PFSK-1 (cell line): ENCODE data around the gene DCAF11.

ENCODE experiments used
- FOXP2 ChIP-seq: optimal IDR thresholded peaks from 2 replicates; pipeline ENCODE3; 2011; ENCODE audit warnings: borderline replicate concordance, control low read depth, inconsistent platforms; ENCODE audit not compliant: insufficient read depth; ENCODE audit errors: extremely low read length, extremely low read depth
- POLR2AphosphoS5 ChIP-seq: IDR thresholded peaks from 2 replicates; pipeline ENCODE4 v1.6.1; 2012; ENCODE audit warnings: low read depth, mild to moderate bottlenecking, control low read depth, low read length, moderate library complexity
- SIN3A ChIP-seq: IDR thresholded peaks from 2 replicates; pipeline ENCODE4 v1.6.1; 2012; ENCODE audit warnings: mild to moderate bottlenecking, low read length, moderate library complexity, borderline replicate concordance; ENCODE audit not compliant: insufficient read depth
- TAF1 ChIP-seq: IDR thresholded peaks from 2 replicates; pipeline ENCODE4 v1.6.1; 2012; ENCODE audit warnings: low read length, control low read depth, borderline replicate concordance; ENCODE audit not compliant: insufficient read depth
- TF ChIP-seq, protein P1 (sequence below), 2 experiments: IDR thresholded peaks; 2 replicates each; pipeline versions ENCODE4 v1.6.1 to v1.8.0; 2011 to 2012; ENCODE audit warnings: low read depth in 2 of 2, low read length in 2 of 2, control low read depth in 1 of 2, inconsistent platforms in 1 of 2, mild to moderate bottlenecking in 1 of 2, moderate library complexity in 1 of 2; ENCODE audit not compliant: insufficient read depth in 1 of 2

DNA sequence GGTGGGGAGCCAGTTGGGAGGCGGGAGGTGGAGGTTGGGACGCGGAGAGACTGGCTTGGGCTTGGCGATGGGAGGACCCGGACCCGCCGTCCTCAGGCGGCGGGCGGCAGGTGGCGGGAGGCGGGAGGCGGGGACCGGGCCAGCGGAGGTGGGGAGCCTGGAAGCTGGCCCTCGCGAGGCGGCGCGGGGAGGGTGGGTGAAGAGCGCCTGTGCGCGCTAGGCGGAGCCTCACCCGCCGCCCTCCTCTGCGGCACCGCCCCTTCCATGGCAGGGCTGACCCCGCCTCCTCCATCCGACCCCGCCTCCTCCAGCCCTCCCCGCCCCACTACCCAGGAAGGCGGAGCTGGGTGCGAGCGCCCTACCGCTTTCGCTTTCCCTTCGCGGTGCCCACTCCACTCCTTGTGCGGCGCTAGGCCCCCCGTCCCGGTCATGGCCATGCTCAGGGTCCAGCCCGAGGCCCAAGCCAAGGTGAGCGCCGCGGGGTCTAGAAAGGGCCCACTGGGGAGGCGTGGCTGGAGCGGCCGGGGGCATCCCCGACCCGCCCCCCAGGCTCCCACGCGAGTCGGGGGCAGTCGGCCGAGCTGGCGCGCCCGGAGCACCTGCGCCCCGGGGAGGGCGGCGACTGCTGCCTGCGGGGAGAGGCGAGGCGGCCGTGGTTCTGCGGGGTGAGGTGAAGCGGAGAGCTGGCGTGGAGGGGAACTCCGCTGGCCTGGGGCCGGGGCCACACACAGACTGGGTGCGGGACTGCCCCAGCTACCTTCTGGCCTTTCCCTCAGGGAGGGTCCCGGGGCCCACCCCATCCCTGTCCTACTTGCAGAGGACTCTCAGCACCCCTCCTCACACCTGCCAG is 21.5 kb downstream of the DCAF11 start, which contains the start of gene PSME1:
- TF ChIP-seq, protein P1, sequence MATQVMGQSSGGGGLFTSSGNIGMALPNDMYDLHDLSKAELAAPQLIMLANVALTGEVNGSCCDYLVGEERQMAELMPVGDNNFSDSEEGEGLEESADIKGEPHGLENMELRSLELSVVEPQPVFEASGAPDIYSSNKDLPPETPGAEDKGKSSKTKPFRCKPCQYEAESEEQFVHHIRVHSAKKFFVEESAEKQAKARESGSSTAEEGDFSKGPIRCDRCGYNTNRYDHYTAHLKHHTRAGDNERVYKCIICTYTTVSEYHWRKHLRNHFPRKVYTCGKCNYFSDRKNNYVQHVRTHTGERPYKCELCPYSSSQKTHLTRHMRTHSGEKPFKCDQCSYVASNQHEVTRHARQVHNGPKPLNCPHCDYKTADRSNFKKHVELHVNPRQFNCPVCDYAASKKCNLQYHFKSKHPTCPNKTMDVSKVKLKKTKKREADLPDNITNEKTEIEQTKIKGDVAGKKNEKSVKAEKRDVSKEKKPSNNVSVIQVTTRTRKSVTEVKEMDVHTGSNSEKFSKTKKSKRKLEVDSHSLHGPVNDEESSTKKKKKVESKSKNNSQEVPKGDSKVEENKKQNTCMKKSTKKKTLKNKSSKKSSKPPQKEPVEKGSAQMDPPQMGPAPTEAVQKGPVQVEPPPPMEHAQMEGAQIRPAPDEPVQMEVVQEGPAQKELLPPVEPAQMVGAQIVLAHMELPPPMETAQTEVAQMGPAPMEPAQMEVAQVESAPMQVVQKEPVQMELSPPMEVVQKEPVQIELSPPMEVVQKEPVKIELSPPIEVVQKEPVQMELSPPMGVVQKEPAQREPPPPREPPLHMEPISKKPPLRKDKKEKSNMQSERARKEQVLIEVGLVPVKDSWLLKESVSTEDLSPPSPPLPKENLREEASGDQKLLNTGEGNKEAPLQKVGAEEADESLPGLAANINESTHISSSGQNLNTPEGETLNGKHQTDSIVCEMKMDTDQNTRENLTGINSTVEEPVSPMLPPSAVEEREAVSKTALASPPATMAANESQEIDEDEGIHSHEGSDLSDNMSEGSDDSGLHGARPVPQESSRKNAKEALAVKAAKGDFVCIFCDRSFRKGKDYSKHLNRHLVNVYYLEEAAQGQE (IDR thresholded peaks at IDR 0.05; ENCODE audit: insufficient read depth in 1 of 2, low read depth in 2 of 2, low read length in 2 of 2), result no peak
- no peak for TF ChIP-seq TAF1
- TF ChIP-seq POLR2AphosphoS5, result peak; percentile 59
- no peak for TF ChIP-seq SIN3A
- no peak for TF ChIP-seq FOXP2
